Measurements from ENCODE around the gene MVB12B.

GRCh38 chr9:126343271-126343700 is 16.7 kb downstream of the MVB12B start:
- TF ChIP-seq POLR2A (IDR thresholded peaks at IDR 0.05): no peak
- TF ChIP-seq, protein P1, sequence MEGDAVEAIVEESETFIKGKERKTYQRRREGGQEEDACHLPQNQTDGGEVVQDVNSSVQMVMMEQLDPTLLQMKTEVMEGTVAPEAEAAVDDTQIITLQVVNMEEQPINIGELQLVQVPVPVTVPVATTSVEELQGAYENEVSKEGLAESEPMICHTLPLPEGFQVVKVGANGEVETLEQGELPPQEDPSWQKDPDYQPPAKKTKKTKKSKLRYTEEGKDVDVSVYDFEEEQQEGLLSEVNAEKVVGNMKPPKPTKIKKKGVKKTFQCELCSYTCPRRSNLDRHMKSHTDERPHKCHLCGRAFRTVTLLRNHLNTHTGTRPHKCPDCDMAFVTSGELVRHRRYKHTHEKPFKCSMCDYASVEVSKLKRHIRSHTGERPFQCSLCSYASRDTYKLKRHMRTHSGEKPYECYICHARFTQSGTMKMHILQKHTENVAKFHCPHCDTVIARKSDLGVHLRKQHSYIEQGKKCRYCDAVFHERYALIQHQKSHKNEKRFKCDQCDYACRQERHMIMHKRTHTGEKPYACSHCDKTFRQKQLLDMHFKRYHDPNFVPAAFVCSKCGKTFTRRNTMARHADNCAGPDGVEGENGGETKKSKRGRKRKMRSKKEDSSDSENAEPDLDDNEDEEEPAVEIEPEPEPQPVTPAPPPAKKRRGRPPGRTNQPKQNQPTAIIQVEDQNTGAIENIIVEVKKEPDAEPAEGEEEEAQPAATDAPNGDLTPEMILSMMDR (IDR thresholded peaks at IDR 0.05): peak in 4 of 5 experiments; percentile 30 to 71 (median 42)
